SKM-1 treated with dmso at 0.1 percent for 144 hours (cell line): ENCODE data around the gene RBP7.
A peak's percentile ranks its signal among the peaks of the same experiment; 100 is the strongest.

Source experiments
- DNase-seq: peaks from one replicate; lab custom pipeline; 2025; ENCODE audit not compliant: unreplicated experiment; lab: John Stamatoyannopoulos, UW

Gene RBP7

GRCh38 chr1:10028956-10029500, 32.0 kb downstream of the RBP7 start:
- peak; percentile 68 for DNase-seq

- no peak for DNase-seq
Observed at GRCh38 chr1:10031461-10031860, 34.4 kb downstream of the RBP7 start.

GRCh38 chr1:10032590-10033358, 35.7 kb downstream of the RBP7 start, which contains the start of gene UBE4B:
UBE4B (plus strand) TSS chr1:10032958; CDS start chr1:10033671, 713 bp downstream.
- DNase-seq = peak; percentile 96

- peak; percentile 30 for DNase-seq
Observed at GRCh38 chr1:10033359-10033845, 36.4 kb downstream of the RBP7 start.

- DNase-seq = no peak
Observed at GRCh38 chr1:10042746-10043145, 45.7 kb downstream of the RBP7 start.

GRCh38 chr1:10045480-10046355, 48.7 kb downstream of the RBP7 start:
- no peak for DNase-seq

GRCh38 chr1:10046356-10047085, 49.5 kb downstream of the RBP7 start:
- DNase-seq = no peak

GRCh38 chr1:10048601-10049000, 51.6 kb downstream of the RBP7 start:
- DNase-seq = no peak

GRCh38 chr1:10050611-10051010, 53.6 kb downstream of the RBP7 start:
- no peak for DNase-seq

GRCh38 chr1:10051656-10052055, 54.6 kb downstream of the RBP7 start:
- DNase-seq = no peak

- no peak for DNase-seq
Observed at GRCh38 chr1:10052347-10052746, 55.3 kb downstream of the RBP7 start.

- DNase-seq = no peak
Observed at GRCh38 chr1:10054465-10054864, 57.4 kb downstream of the RBP7 start.

GRCh38 chr1:10056599-10056987, 59.6 kb downstream of the RBP7 start:
- DNase-seq = no peak

- no peak for DNase-seq
Observed at GRCh38 chr1:10057343-10057742, 60.3 kb downstream of the RBP7 start.

GRCh38 chr1:10057796-10058195, 60.8 kb downstream of the RBP7 start:
- no peak for DNase-seq

GRCh38 chr1:10059342-10059718, 62.3 kb downstream of the RBP7 start:
- DNase-seq = no peak

GRCh38 chr1:10060311-10061100, 63.5 kb downstream of the RBP7 start:
- DNase-seq = no peak

- no peak for DNase-seq
Observed at GRCh38 chr1:10061276-10061675, 64.2 kb downstream of the RBP7 start.

- DNase-seq = no peak
Observed at GRCh38 chr1:10063878-10064277, 66.8 kb downstream of the RBP7 start.
